ENCODE measurements around the gene SELENOO.

The SELENOO gene

GRCh38 chr22:50255099-50255498 is 54.3 kb downstream of the SELENOO start:
- Histone ChIP-seq H3K4me1 (ENCODE audit: control insufficient read depth, low read length) (peaks cover 18% of the 10 kb centered on the region), H3F3A (ENCODE audit: control insufficient read depth, insufficient read depth) (peaks cover 7% of the 10 kb centered on the region), H3K36me3 (ENCODE audit: control insufficient read depth, low read length) (peaks cover 48% of the 10 kb centered on the region), H3K9me2 (replicated peaks; ENCODE audit: control insufficient read depth, low read length) (no peaks in the 10 kb centered on the region), H3K27ac (ENCODE audit: low read depth, low read length) (no peak overlapping the region), H3K27me3 (ENCODE audit: control insufficient read depth, low read length) (no peaks in the 10 kb centered on the region), H3K4me3 (ENCODE audit: low read length) (no peak overlapping the region), H3K79me2 (ENCODE audit: control insufficient read depth, low read length) (peaks cover 25% of the 10 kb centered on the region), H3K9me3 (ENCODE audit: control insufficient read depth, insufficient read depth, low read length) (no peaks in the 10 kb centered on the region), H3K4me2 (ENCODE audit: low read length) (no peak overlapping the region), H4K20me1 (ENCODE audit: control insufficient read depth, insufficient read depth, low read depth, low read length) (0 out of 2 replicates have a peak, but pooled peaks cover under 1% of the 10 kb centered on the region)
- TF ChIP-seq, protein P1, sequence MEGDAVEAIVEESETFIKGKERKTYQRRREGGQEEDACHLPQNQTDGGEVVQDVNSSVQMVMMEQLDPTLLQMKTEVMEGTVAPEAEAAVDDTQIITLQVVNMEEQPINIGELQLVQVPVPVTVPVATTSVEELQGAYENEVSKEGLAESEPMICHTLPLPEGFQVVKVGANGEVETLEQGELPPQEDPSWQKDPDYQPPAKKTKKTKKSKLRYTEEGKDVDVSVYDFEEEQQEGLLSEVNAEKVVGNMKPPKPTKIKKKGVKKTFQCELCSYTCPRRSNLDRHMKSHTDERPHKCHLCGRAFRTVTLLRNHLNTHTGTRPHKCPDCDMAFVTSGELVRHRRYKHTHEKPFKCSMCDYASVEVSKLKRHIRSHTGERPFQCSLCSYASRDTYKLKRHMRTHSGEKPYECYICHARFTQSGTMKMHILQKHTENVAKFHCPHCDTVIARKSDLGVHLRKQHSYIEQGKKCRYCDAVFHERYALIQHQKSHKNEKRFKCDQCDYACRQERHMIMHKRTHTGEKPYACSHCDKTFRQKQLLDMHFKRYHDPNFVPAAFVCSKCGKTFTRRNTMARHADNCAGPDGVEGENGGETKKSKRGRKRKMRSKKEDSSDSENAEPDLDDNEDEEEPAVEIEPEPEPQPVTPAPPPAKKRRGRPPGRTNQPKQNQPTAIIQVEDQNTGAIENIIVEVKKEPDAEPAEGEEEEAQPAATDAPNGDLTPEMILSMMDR (IDR thresholded peaks at IDR 0.05; ENCODE audit: low read depth, low read length, poor library complexity, severe bottlenecking) = no peak
- no peak for TF ChIP-seq EZH2phosphoT487 (IDR thresholded peaks at IDR 0.05; ENCODE audit: borderline replicate concordance, low read length)

- H3K27me3 ChIP-seq (ENCODE audit: control insufficient read depth, low read length) = no peaks in the 10 kb centered on the region
- TF ChIP-seq, protein P1 (IDR thresholded peaks at IDR 0.05; ENCODE audit: low read depth, low read length, poor library complexity, severe bottlenecking) = no peak
- no peak for TF ChIP-seq EZH2phosphoT487 (IDR thresholded peaks at IDR 0.05; ENCODE audit: borderline replicate concordance, low read length)
- no peaks in the 10 kb centered on the region for H3K9me2 ChIP-seq (replicated peaks; ENCODE audit: control insufficient read depth, low read length)
- H4K20me1 ChIP-seq (ENCODE audit: control insufficient read depth, insufficient read depth, low read depth, low read length) = no peaks in the 10 kb centered on the region
- peaks cover 25% of the 10 kb centered on the region for H3K79me2 ChIP-seq (ENCODE audit: control insufficient read depth, low read length)
- peaks cover 19% of the 10 kb centered on the region for H3K4me1 ChIP-seq (ENCODE audit: control insufficient read depth, low read length)
- H3K27ac ChIP-seq (ENCODE audit: low read depth, low read length) = no peak overlapping the region
- H3K36me3 ChIP-seq (ENCODE audit: control insufficient read depth, low read length) = peaks cover 48% of the 10 kb centered on the region
- peaks cover 7% of the 10 kb centered on the region for H3F3A ChIP-seq (ENCODE audit: control insufficient read depth, insufficient read depth)
- H3K9me3 ChIP-seq (ENCODE audit: control insufficient read depth, insufficient read depth, low read length) = no peaks in the 10 kb centered on the region
- H3K4me3 ChIP-seq (ENCODE audit: low read length) = no peak overlapping the region
- no peak overlapping the region for H3K4me2 ChIP-seq (ENCODE audit: low read length)
These were observed 54.8 kb downstream of the SELENOO start for GRCh38 chr22:50255607-50256006.

- H3F3A ChIP-seq (ENCODE audit: control insufficient read depth, insufficient read depth) = peaks cover 7% of the 10 kb centered on the region
- no peak overlapping the region for H3K4me3 ChIP-seq (ENCODE audit: low read length)
- no peaks in the 10 kb centered on the region for H3K9me3 ChIP-seq (ENCODE audit: control insufficient read depth, insufficient read depth, low read length)
- peaks cover 18% of the 10 kb centered on the region for H3K4me1 ChIP-seq (ENCODE audit: control insufficient read depth, low read length)
- H3K79me2 ChIP-seq (ENCODE audit: control insufficient read depth, low read length) = peaks cover 27% of the 10 kb centered on the region
- H3K9me2 ChIP-seq (replicated peaks; ENCODE audit: control insufficient read depth, low read length) = no peaks in the 10 kb centered on the region
- H3K4me2 ChIP-seq (ENCODE audit: low read length) = no peak overlapping the region
- TF ChIP-seq EZH2phosphoT487 (IDR thresholded peaks at IDR 0.05; ENCODE audit: borderline replicate concordance, low read length) = no peak
- TF ChIP-seq, protein P1 (IDR thresholded peaks at IDR 0.05; ENCODE audit: low read depth, low read length, poor library complexity, severe bottlenecking) = no peak
- no peak overlapping the region for H3K27ac ChIP-seq (ENCODE audit: low read depth, low read length)
- H4K20me1 ChIP-seq (ENCODE audit: control insufficient read depth, insufficient read depth, low read depth, low read length) = no peaks in the 10 kb centered on the region
- H3K27me3 ChIP-seq (ENCODE audit: control insufficient read depth, low read length) = no peaks in the 10 kb centered on the region
- peaks cover 48% of the 10 kb centered on the region for H3K36me3 ChIP-seq (ENCODE audit: control insufficient read depth, low read length)
These were observed 55.5 kb downstream of the SELENOO start for GRCh38 chr22:50256258-50256862.
